Hepatocyte (in vitro differentiated cells): ENCODE data around the gene DPYD. TPM values are rescaled to one million over a fixed set of nuclear protein-coding genes. Genes with fewer than 3 reads are reported as not detected.

Source experiments
- DNase-seq: peaks from one replicate; pipeline ENCODE4 v3.0.0-alpha.2; 2016; ENCODE audit warnings: low spot score
- H2AFZ ChIP-seq: fragments of 200-600 bp; sonication (generic); 2 replicates; pipeline ENCODE4 v1.6.0; 2016; ENCODE audit warnings: antibody characterized with exemption, mild to moderate bottlenecking
- H3K27ac ChIP-seq: fragments of 200-600 bp; sonication (generic); 2 replicates; pipeline ENCODE4 v1.5.1; 2016; ENCODE audit warnings: mild to moderate bottlenecking
- H3K27me3 ChIP-seq: fragments of 200-600 bp; sonication (generic); 2 replicates; pipeline ENCODE4 v1.6.1; 2016
- H3K36me3 ChIP-seq: fragments of 200-600 bp; sonication (generic); replicated peaks from 2 replicates; pipeline ENCODE4 v1.5.1; 2016; ENCODE audit warnings: low read depth; ENCODE audit not compliant: insufficient read depth
- H3K4me1 ChIP-seq: fragments of 200-600 bp; sonication (generic); 2 replicates; pipeline ENCODE4 v1.5.1; 2016; ENCODE audit warnings: mild to moderate bottlenecking, moderate library complexity; ENCODE audit not compliant: insufficient read depth
- H3K4me2 ChIP-seq: fragments of 200-600 bp; sonication (generic); 2 replicates; pipeline ENCODE4 v1.6.0; 2016
- H3K4me3 ChIP-seq: fragments of 200-600 bp; sonication (generic); 2 replicates; pipeline ENCODE4 v1.5.1; 2016; ENCODE audit warnings: mild to moderate bottlenecking
- H3K79me2 ChIP-seq: fragments of 200-600 bp; sonication (generic); 2 replicates; pipeline ENCODE4 v1.6.0; 2017; ENCODE audit warnings: mild to moderate bottlenecking
- H3K9me2 ChIP-seq: fragments of 200-600 bp; sonication (generic); replicated peaks from 2 replicates; pipeline ENCODE4 v1.6.0; 2017; ENCODE audit warnings: mild to moderate bottlenecking; ENCODE audit not compliant: insufficient read depth
- H3K9me3 ChIP-seq: fragments of 200-600 bp; sonication (generic); 2 replicates; pipeline ENCODE4 v1.5.1; 2016; ENCODE audit warnings: low read depth, mild to moderate bottlenecking
- H4K20me1 ChIP-seq: fragments of 200-600 bp; sonication (generic); 2 replicates; pipeline ENCODE4 v1.6.0; 2016; ENCODE audit warnings: mild to moderate bottlenecking; ENCODE audit not compliant: insufficient read depth, poor library complexity, severe bottlenecking
- CTCF ChIP-seq: fragments of 200-600 bp; sonication (generic); IDR thresholded peaks from 2 replicates; pipeline ENCODE4 v1.5.1; 2016; ENCODE audit warnings: antibody characterized with exemption, mild to moderate bottlenecking; ENCODE audit not compliant: poor library complexity
- EZH2 ChIP-seq: fragments of 200-600 bp; sonication (generic); IDR thresholded peaks from 2 replicates; pipeline ENCODE4 v1.6.1; 2016; ENCODE audit warnings: antibody characterized with exemption, mild to moderate bottlenecking, borderline replicate concordance
- EZH2phosphoT487 ChIP-seq: fragments of 200-600 bp; sonication (generic); IDR thresholded peaks from one replicate; pipeline ENCODE4 v1.6.1; 2018; ENCODE audit warnings: antibody characterized with exemption, mild to moderate bottlenecking, low read depth, moderate library complexity; ENCODE audit not compliant: unreplicated experiment, severe bottlenecking
- WGBS: methylation state at CpG from one replicate; pipeline ENCODE4 v1.1.6; 2016; ENCODE audit warnings: low lambda C conversion rate; ENCODE audit errors: missing lambda C conversion rate; 5-methylcytosine and 5-hydroxymethylcytosine counted together
- polyA plus RNA-seq: library from polyadenylated mRNA; unstranded; fragments of >200 nt; fragmentation: Nextera tagmentation; extraction: Ambion mirVana; gene quantifications from 2 replicates; pipeline ENCODE4 v1.2.1, GENCODE V29; 2016
- total RNA-seq: library from RNA; depleted of rRNA; stranded (reverse); fragments of >200 nt; gene quantifications from 2 replicates; pipeline ENCODE4 v1.2.3, GENCODE V29; 2014

DPYD gene
- total and polyA plus RNA-seq, 2 experiments from 2014 or later, result 7.5 to 21.8 TPM

- no peaks in the 10 kb centered on the region for H3K9me2 ChIP-seq
Measured at GRCh38 chr1:97759078-97759477, 161.8 kb downstream of the DPYD start.

DNA sequence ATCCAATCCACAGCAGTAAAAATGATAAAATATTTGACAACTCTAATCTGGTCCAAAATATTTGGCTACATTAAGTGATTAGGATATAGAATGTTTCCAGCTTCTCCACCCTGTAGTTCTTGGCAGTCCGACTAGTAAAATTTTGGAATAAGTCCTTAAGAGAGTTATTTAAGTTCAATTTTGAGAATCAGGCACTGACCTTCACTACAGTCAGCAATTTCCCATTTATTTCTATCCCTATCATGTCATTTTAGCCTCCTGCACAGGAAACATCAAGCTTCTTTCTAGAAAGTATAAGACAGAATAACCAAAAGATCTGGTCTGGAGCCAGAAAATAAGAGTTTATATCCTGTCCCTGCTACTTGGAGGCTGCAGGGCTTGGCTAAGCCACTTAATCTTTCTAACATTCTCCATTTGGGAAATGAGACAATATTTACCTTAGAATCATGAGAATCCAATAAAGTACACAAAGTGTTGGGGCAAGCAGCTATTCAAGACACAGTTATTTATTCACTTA is 162.2 kb downstream of the DPYD start:
- Histone ChIP-seq H3K79me2 (no peaks in the 10 kb centered on the region), H3K27me3 (no peaks in the 10 kb centered on the region), H3K4me1 (no peaks in the 10 kb centered on the region), H3K4me2 (no peak overlapping the region), H4K20me1 (no peaks in the 10 kb centered on the region), H3K36me3 (no peaks in the 10 kb centered on the region), H3K9me2 (no peaks in the 10 kb centered on the region), H2AFZ (no peak overlapping the region), H3K27ac (no peak overlapping the region), H3K9me3 (no peaks in the 10 kb centered on the region), H3K4me3 (no peak overlapping the region)
- no peak for DNase-seq
- no peak for TF ChIP-seq EZH2
- TF ChIP-seq EZH2phosphoT487, result no peak
- TF ChIP-seq CTCF, result no peak
- WGBS, result 77% methylated on average over 1 of the region's 1 CpG

More at GRCh38 chr1:97759078-97759477, 161.8 kb downstream of the DPYD start:
- H3K27me3 ChIP-seq, result no peaks in the 10 kb centered on the region
- H4K20me1 ChIP-seq, result no peaks in the 10 kb centered on the region
- no peak for DNase-seq
- TF ChIP-seq CTCF (no peak), EZH2phosphoT487 (no peak), EZH2 (no peak)
- no peaks in the 10 kb centered on the region for H3K36me3 ChIP-seq
- no peak overlapping the region for H3K27ac ChIP-seq
- H3K4me1 ChIP-seq, result no peaks in the 10 kb centered on the region
- no peak overlapping the region for H3K4me3 ChIP-seq
- 89% methylated on average over 2 of the region's 2 CpGs for WGBS
- no peaks in the 10 kb centered on the region for H3K79me2 ChIP-seq
- no peak overlapping the region for H2AFZ ChIP-seq
- no peak overlapping the region for H3K4me2 ChIP-seq
- H3K9me3 ChIP-seq, result no peaks in the 10 kb centered on the region

GRCh38 chr1:97745912-97746311 is 174.9 kb downstream of the DPYD start:
- H3K4me1 ChIP-seq, result no peaks in the 10 kb centered on the region

GRCh38 chr1:97744977-97745376 is 175.9 kb downstream of the DPYD start:
- no peaks in the 10 kb centered on the region for H3K79me2 ChIP-seq
- no peaks in the 10 kb centered on the region for H3K27me3 ChIP-seq
- no peaks in the 10 kb centered on the region for H4K20me1 ChIP-seq
- H3K36me3 ChIP-seq, result no peaks in the 10 kb centered on the region
- H3K4me3 ChIP-seq, result no peak overlapping the region
- H3K9me2 ChIP-seq, result no peaks in the 10 kb centered on the region
- no peak overlapping the region for H2AFZ ChIP-seq
- no peak for DNase-seq
- no peak overlapping the region for H3K27ac ChIP-seq
- H3K9me3 ChIP-seq, result no peaks in the 10 kb centered on the region
- no peaks in the 10 kb centered on the region for H3K4me1 ChIP-seq
- no peak for TF ChIP-seq EZH2phosphoT487
- TF ChIP-seq EZH2, result no peak
- TF ChIP-seq CTCF, result no peak
- no peak overlapping the region for H3K4me2 ChIP-seq

More at GRCh38 chr1:97745912-97746311, 174.9 kb downstream of the DPYD start:
- Histone ChIP-seq H4K20me1 (no peaks in the 10 kb centered on the region), H3K27ac (no peak overlapping the region), H3K79me2 (no peaks in the 10 kb centered on the region), H3K4me3 (no peak overlapping the region), H3K36me3 (no peaks in the 10 kb centered on the region), H3K27me3 (no peaks in the 10 kb centered on the region), H3K4me2 (no peak overlapping the region), H3K9me3 (no peaks in the 10 kb centered on the region), H3K9me2 (no peaks in the 10 kb centered on the region), H2AFZ (no peak overlapping the region)
- DNase-seq, result no peak
- TF ChIP-seq EZH2phosphoT487, result no peak
- TF ChIP-seq EZH2, result no peak
